ENCODE results near the gene PDE4C. TPM values are rescaled to one million over a fixed set of nuclear protein-coding genes. Genes with fewer than 3 reads are reported as not detected.
A peak's percentile ranks its signal among the peaks of the same experiment; 100 is the strongest.

PDE4C gene
- total RNA-seq, result 0.21 TPM in 1 of 2 replicates, not detected in the other
- long read RNA-seq, result 0 reads

GRCh38 chr19:18225702-18226468 is at the start of gene PDE4C:
Gene PDE4C (minus strand): TSS chr19:18226438. CDS start chr19:18226415, 23 bp downstream.
- H3K36me3 Mint-ChIP-seq (ENCODE audit: unreplicated experiment), result no peaks in the 10 kb centered on the region
- no peak for DNase-seq (ENCODE audit: extremely low spot score, unreplicated experiment)
- H3K27ac Mint-ChIP-seq (ENCODE audit: unreplicated experiment), result peak within 1 kb of the TSS; percentile 76
- peak within 1 kb of the TSS; percentile 79 for H3K4me3 Mint-ChIP-seq (ENCODE audit: unreplicated experiment)
- no peak for TF ChIP-seq CTCF (IDR thresholded peaks at IDR 0.05)
- H3K4me1 Mint-ChIP-seq (ENCODE audit: unreplicated experiment), result peaks cover 23% of the 10 kb centered on the region
- peaks cover 5% of the 10 kb centered on the region for H3K27me3 Mint-ChIP-seq (ENCODE audit: unreplicated experiment)
- no peaks in the 10 kb centered on the region for H3K9me3 Mint-ChIP-seq (ENCODE audit: unreplicated experiment)

GRCh38 chr19:18274781-18275356 is 48.6 kb upstream of the PDE4C start:
- TF ChIP-seq CTCF (IDR thresholded peaks at IDR 0.05), result no peak
- Mint-ChIP-seq H3K27ac (ENCODE audit: unreplicated experiment) (peak overlapping the region; percentile 89), H3K36me3 (ENCODE audit: unreplicated experiment) (peaks cover 14% of the 10 kb centered on the region), H3K4me1 (ENCODE audit: unreplicated experiment) (peaks cover 50% of the 10 kb centered on the region), H3K27me3 (ENCODE audit: unreplicated experiment) (no peaks in the 10 kb centered on the region), H3K4me3 (ENCODE audit: unreplicated experiment) (peak overlapping the region; percentile 40), H3K9me3 (ENCODE audit: unreplicated experiment) (no peaks in the 10 kb centered on the region)
- peak; percentile 93 for DNase-seq (ENCODE audit: extremely low spot score, unreplicated experiment)

- peak within 1 kb of the TSS; percentile 40 for H3K4me3 Mint-ChIP-seq (ENCODE audit: unreplicated experiment)
- no peaks in the 10 kb centered on the region for H3K9me3 Mint-ChIP-seq (ENCODE audit: unreplicated experiment)
- TF ChIP-seq CTCF (IDR thresholded peaks at IDR 0.05), result no peak
- peaks cover 8% of the 10 kb centered on the region for H3K36me3 Mint-ChIP-seq (ENCODE audit: unreplicated experiment)
- no peak for DNase-seq (ENCODE audit: extremely low spot score, unreplicated experiment)
- H3K4me1 Mint-ChIP-seq (ENCODE audit: unreplicated experiment), result peaks cover 49% of the 10 kb centered on the region
- peak within 1 kb of the TSS; percentile 89 for H3K27ac Mint-ChIP-seq (ENCODE audit: unreplicated experiment)
- no peaks in the 10 kb centered on the region for H3K27me3 Mint-ChIP-seq (ENCODE audit: unreplicated experiment)
Observed at GRCh38 chr19:18274219-18274780, 48.1 kb upstream of the PDE4C start, which contains the start of gene IQCN. Gene IQCN (minus strand): TSS chr19:18274452. CDS start chr19:18269478, 4,974 bp downstream.

GRCh38 chr19:18273561-18274218 is 47.5 kb upstream of the PDE4C start:
- TF ChIP-seq CTCF (IDR thresholded peaks at IDR 0.05), result no peak
- DNase-seq (ENCODE audit: extremely low spot score, unreplicated experiment), result no peak
- peaks cover 6% of the 10 kb centered on the region for H3K36me3 Mint-ChIP-seq (ENCODE audit: unreplicated experiment)
- H3K27me3 Mint-ChIP-seq (ENCODE audit: unreplicated experiment), result no peaks in the 10 kb centered on the region
- H3K4me3 Mint-ChIP-seq (ENCODE audit: unreplicated experiment), result no peak overlapping the region
- H3K27ac Mint-ChIP-seq (ENCODE audit: unreplicated experiment), result peak overlapping the region; percentile 89
- peaks cover 43% of the 10 kb centered on the region for H3K4me1 Mint-ChIP-seq (ENCODE audit: unreplicated experiment)
- H3K9me3 Mint-ChIP-seq (ENCODE audit: unreplicated experiment), result no peaks in the 10 kb centered on the region

Measured in osteocyte (in vitro differentiated cells).